Suprapubic skin (tissue), 4 donors: ENCODE data around the gene APOBEC3H. TPM values are rescaled to one million over a fixed set of nuclear protein-coding genes. Genes with fewer than 3 reads are reported as not detected.

Experiments used
- DNase-seq, 2 donors: peaks; one replicate each; pipeline ENCODE4 v3.0.0-alpha.2; 2019; ENCODE audit warnings: low spot score in 2 of 2
- H3K27ac ChIP-seq: fragments of 200-600 bp; sonication (generic); one replicate; pipeline ENCODE4 v1.5.1; 2019
- H3K27me3 ChIP-seq: fragments of 200-600 bp; sonication (generic); one replicate; pipeline ENCODE4 v1.5.1; 2019
- H3K36me3 ChIP-seq: fragments of 200-600 bp; sonication (generic); one replicate; pipeline ENCODE4 v1.5.1; 2019
- H3K4me1 ChIP-seq: fragments of 200-600 bp; sonication (generic); one replicate; pipeline ENCODE4 v1.5.1; 2019
- H3K4me3 ChIP-seq: fragments of 200-600 bp; sonication (generic); one replicate; pipeline ENCODE4 v1.5.1; 2019; ENCODE audit warnings: mild to moderate bottlenecking
- H3K9me3 ChIP-seq: fragments of 200-600 bp; sonication (generic); one replicate; pipeline ENCODE4 v1.5.1; 2019
- CTCF ChIP-seq, 2 donors: fragments of 200-600 bp in 1 of 2; fragments of 450-650 bp in 1 of 2; sonication (generic) in 1 of 2; IDR thresholded peaks; one replicate each; pipeline ENCODE4 v1.5.1; 2016 to 2019; ENCODE audit warnings: antibody characterized with exemption in 2 of 2, mild to moderate bottlenecking in 1 of 2, moderate library complexity in 1 of 2
- EP300 ChIP-seq: sonication (generic); formaldehyde crosslinking; IDR thresholded peaks from one replicate; pipeline ENCODE4 v1.6.1; 2017; ENCODE audit warnings: antibody characterized with exemption
- POLR2A ChIP-seq, 2 donors: fragments of 450-650 bp; IDR thresholded peaks; one replicate each; pipeline ENCODE4 v1.6.1; 2017; ENCODE audit warnings: antibody characterized with exemption in 2 of 2, mild to moderate bottlenecking in 2 of 2, moderate library complexity in 2 of 2
- POLR2AphosphoS5 ChIP-seq, 3 donors: sonication (generic); formaldehyde crosslinking; IDR thresholded peaks; one replicate each; pipeline ENCODE4 v1.6.1; 2017; ENCODE audit warnings: antibody characterized with exemption in 3 of 3
- WGBS: methylation state at CpG from one replicate; pipeline ENCODE4 v1.1.5; 2018; 5-methylcytosine and 5-hydroxymethylcytosine counted together
- total RNA-seq, 4 donors: library from RNA; depleted of rRNA; stranded (reverse); fragments of >200 nt; gene quantifications; one replicate each; pipeline ENCODE4 v1.1.0, GENCODE V29; 2016

The APOBEC3H gene
- total RNA-seq, 4 donors from 2014 or later: 0.52 TPM; not detected in 3

- peaks cover 57% of the 10 kb centered on the region for H3K4me1 ChIP-seq
- WGBS: 25% methylated on average over 6 of the region's 6 CpGs
- TF ChIP-seq CTCF (IDR thresholded peaks at IDR 0.05): no peak
- TF ChIP-seq POLR2A (IDR thresholded peaks at IDR 0.05): no peak
- no peak for TF ChIP-seq EP300
- TF ChIP-seq POLR2AphosphoS5 (IDR thresholded peaks at IDR 0.05): no peak
- H3K9me3 ChIP-seq: no peaks in the 10 kb centered on the region
- no peak for DNase-seq
- peaks cover 15% of the 10 kb centered on the region for H3K36me3 ChIP-seq
- peak overlapping the region; percentile 90 for H3K27ac ChIP-seq
- no peaks in the 10 kb centered on the region for H3K27me3 ChIP-seq
- H3K4me3 ChIP-seq: peak overlapping the region; percentile 91
Measured at GRCh38 chr22:39150848-39151215, 53.8 kb downstream of the APOBEC3H start.

- TF ChIP-seq POLR2AphosphoS5 (IDR thresholded peaks at IDR 0.05): no peak
- no peak for TF ChIP-seq POLR2A (IDR thresholded peaks at IDR 0.05)
- TF ChIP-seq EP300: no peak
- TF ChIP-seq CTCF (IDR thresholded peaks at IDR 0.05): no peak
- Histone ChIP-seq H3K27me3 (no peaks in the 10 kb centered on the region), H3K27ac (peak overlapping the region; percentile 90), H3K4me1 (peaks cover 51% of the 10 kb centered on the region), H3K9me3 (no peaks in the 10 kb centered on the region), H3K36me3 (peaks cover 15% of the 10 kb centered on the region), H3K4me3 (peak overlapping the region; percentile 91)
- DNase-seq: peak in 1 of 2 donors; percentile 67
- 28% methylated on average over 14 of the region's 16 CpGs for WGBS
Measured at GRCh38 chr22:39151329-39151975, 54.4 kb downstream of the APOBEC3H start.

- no CpG with 5 or more reads among the region's 44 CpGs for WGBS
- Histone ChIP-seq H3K27me3 (no peaks in the 10 kb centered on the region), H3K27ac (peak overlapping the region; percentile 90), H3K4me1 (peaks cover 47% of the 10 kb centered on the region), H3K36me3 (peaks cover 15% of the 10 kb centered on the region), H3K9me3 (no peaks in the 10 kb centered on the region), H3K4me3 (peak overlapping the region; percentile 91)
- no peak for DNase-seq
- TF ChIP-seq CTCF (IDR thresholded peaks at IDR 0.05): no peak
- TF ChIP-seq EP300: no peak
- TF ChIP-seq POLR2A (IDR thresholded peaks at IDR 0.05): no peak
- TF ChIP-seq POLR2AphosphoS5 (IDR thresholded peaks at IDR 0.05): no peak
Measured at GRCh38 chr22:39152024-39152510, 55.0 kb downstream of the APOBEC3H start.

- Histone ChIP-seq H3K4me1 (peaks cover 43% of the 10 kb centered on the region), H3K27me3 (no peaks in the 10 kb centered on the region), H3K27ac (peak within 1 kb of the TSS; percentile 90), H3K9me3 (no peaks in the 10 kb centered on the region), H3K36me3 (peaks cover 15% of the 10 kb centered on the region), H3K4me3 (peak within 1 kb of the TSS; percentile 91)
- peak in 1 of 2 donors; percentile 39 for TF ChIP-seq POLR2A (IDR thresholded peaks at IDR 0.05)
- peak in 2 of 3 donors; percentile 44 to 71 for TF ChIP-seq POLR2AphosphoS5 (IDR thresholded peaks at IDR 0.05)
- TF ChIP-seq CTCF (IDR thresholded peaks at IDR 0.05): no peak
- TF ChIP-seq EP300: no peak
- peak; percentile 94 to 98 for DNase-seq
- 0% methylated on average over 17 of the region's 98 CpGs for WGBS
Measured at GRCh38 chr22:39152511-39153219, 55.6 kb downstream of the APOBEC3H start, which contains the start of gene CBX7. Gene CBX7, minus strand, starts transcription at chr22:39152680. Its CDS starts 236 bp downstream, at chr22:39152444.

GRCh38 chr22:39153220-39153717, 56.2 kb downstream of the APOBEC3H start:
- H3K27ac ChIP-seq: peak overlapping the region; percentile 83
- peak overlapping the region; percentile 91 for H3K4me3 ChIP-seq
- WGBS: 4% methylated on average over 33 of the region's 43 CpGs
- no peaks in the 10 kb centered on the region for H3K27me3 ChIP-seq
- H3K9me3 ChIP-seq: no peaks in the 10 kb centered on the region
- H3K36me3 ChIP-seq: peaks cover 11% of the 10 kb centered on the region
- H3K4me1 ChIP-seq: peaks cover 42% of the 10 kb centered on the region
- no peak for TF ChIP-seq POLR2AphosphoS5 (IDR thresholded peaks at IDR 0.05)
- no peak for TF ChIP-seq CTCF (IDR thresholded peaks at IDR 0.05)
- no peak for TF ChIP-seq EP300
- TF ChIP-seq POLR2A (IDR thresholded peaks at IDR 0.05): no peak
- DNase-seq: peak in 1 of 2 donors; percentile 68
